Activated CD8-positive, alpha-beta memory T cell treated with anti-CD3 and anti-CD28 coated beads, Interleukin-2, amount 10 ng/mL, durations not matched to agents 7 days and 5 days (primary cell): ENCODE results near the gene GSDME. TPM values are rescaled to one million over a fixed set of nuclear protein-coding genes. Genes with fewer than 3 reads are reported as not detected.
A peak's percentile ranks its signal among the peaks of the same experiment; 100 is the strongest.

Experiments used
- ATAC-seq: fragments of 150-1000 bp; cut with Tn5 transposase; one replicate; pipeline ENCODE4 v1.10.0; 2021; ENCODE audit warnings: moderate library complexity
- CTCF ChIA-PET: fragments of 350-600 bp; sonication (Branson Sonifier 250); formaldehyde crosslinking; loops from one replicate; lab custom pipeline; 2021; ENCODE audit warnings: antibody characterized with exemption; lab: Charles Lee
- DNase-seq: peaks from one replicate; pipeline ENCODE4 v3.0.0-alpha.2; 2020
- H3K27ac Mint-ChIP-seq: one replicate; pipeline ENCODE4 v1.8.0; 2021; ENCODE audit warnings: mild to moderate bottlenecking, mixed read lengths
- H3K27me3 Mint-ChIP-seq: one replicate; pipeline ENCODE4 v1.8.0; 2021; ENCODE audit warnings: mixed read lengths
- H3K36me3 Mint-ChIP-seq: one replicate; pipeline ENCODE4 v1.8.0; 2021; ENCODE audit warnings: mild to moderate bottlenecking, mixed read lengths
- H3K4me1 Mint-ChIP-seq: one replicate; pipeline ENCODE4 v1.8.0; 2021; ENCODE audit warnings: mixed read lengths
- H3K4me3 Mint-ChIP-seq: one replicate; pipeline ENCODE4 v1.8.0; 2021; ENCODE audit warnings: mild to moderate bottlenecking, moderate library complexity, mixed read lengths
- H3K9me3 Mint-ChIP-seq: one replicate; pipeline ENCODE4 v1.8.0; 2022; ENCODE audit warnings: low read depth, mixed read lengths
- total RNA-seq, 2 experiments: library from RNA; stranded (reverse); gene quantifications; one replicate each; pipeline ENCODE4 v1.2.3, GENCODE V29; 2021

Gene GSDME
- total RNA-seq, 2 experiments from 2014 or later: 0.96 to 4.5 TPM

GRCh38 chr7:24764972-24765744 is 7.9 kb upstream of the GSDME start:
- Mint-ChIP-seq H3K4me1 (peaks cover 21% of the 10 kb centered on the region), H3K4me3 (no peak overlapping the region)

GRCh38 chr7:24764011-24764410 is 6.7 kb upstream of the GSDME start:
- DNase-seq (no peak), ATAC-seq (no peak)
- H3K27me3 Mint-ChIP-seq: peaks cover 68% of the 10 kb centered on the region
- no peak overlapping the region for H3K4me3 Mint-ChIP-seq
- H3K36me3 Mint-ChIP-seq: peaks cover 1% of the 10 kb centered on the region
- no peaks in the 10 kb centered on the region for H3K9me3 Mint-ChIP-seq
- peaks cover 10% of the 10 kb centered on the region for H3K4me1 Mint-ChIP-seq
- no peak overlapping the region for H3K27ac Mint-ChIP-seq
- CTCF ChIA-PET: interaction anchor here (2.3 kb wide), 1 partner anchor 330 kb away, joined by 8 read pairs; no protein-coding TSS in a partner anchor

More at GRCh38 chr7:24764972-24765744, 7.9 kb upstream of the GSDME start:
- CTCF ChIA-PET: interaction anchor here (0.8 to 2.3 kb wide), 2 partner anchors 34 to 329 kb away, joined by 3 to 8 read pairs; no protein-coding TSS in a partner anchor
- Mint-ChIP-seq H3K27me3 (peaks cover 59% of the 10 kb centered on the region), H3K9me3 (no peaks in the 10 kb centered on the region), H3K36me3 (peaks cover 2% of the 10 kb centered on the region), H3K27ac (no peak overlapping the region)
- no peak for DNase-seq
- ATAC-seq: no peak

- CTCF ChIA-PET: interaction anchor here (1.8 to 2.3 kb wide), 2 partner anchors 12 to 331 kb away, joined by 4 to 8 read pairs; no protein-coding TSS in a partner anchor
- H3K9me3 Mint-ChIP-seq: no peaks in the 10 kb centered on the region
- H3K4me3 Mint-ChIP-seq: no peak overlapping the region
- peaks cover 4% of the 10 kb centered on the region for H3K4me1 Mint-ChIP-seq
- H3K36me3 Mint-ChIP-seq: peaks cover 1% of the 10 kb centered on the region
- peaks cover 75% of the 10 kb centered on the region for H3K27me3 Mint-ChIP-seq
- ATAC-seq: no peak
- DNase-seq: no peak
- H3K27ac Mint-ChIP-seq: no peak overlapping the region
These were observed 6.1 kb upstream of the GSDME start for GRCh38 chr7:24763303-24763901.

GRCh38 chr7:24762771-24763170 is 5.5 kb upstream of the GSDME start:
- peaks cover 76% of the 10 kb centered on the region for H3K27me3 Mint-ChIP-seq
- DNase-seq: no peak
- H3K4me3 Mint-ChIP-seq: no peak overlapping the region
- CTCF ChIA-PET: interaction anchor here (1.2 to 1.8 kb wide), 2 partner anchors 11 to 330 kb away, joined by 3 to 4 read pairs; no protein-coding TSS in a partner anchor
- peaks cover 1% of the 10 kb centered on the region for H3K4me1 Mint-ChIP-seq
- no peaks in the 10 kb centered on the region for H3K36me3 Mint-ChIP-seq
- no peaks in the 10 kb centered on the region for H3K9me3 Mint-ChIP-seq
- no peak for ATAC-seq
- no peak overlapping the region for H3K27ac Mint-ChIP-seq

- ATAC-seq: no peak
- CTCF ChIA-PET: no interaction called here
- H3K36me3 Mint-ChIP-seq: no peaks in the 10 kb centered on the region
These were observed 3.7 kb upstream of the GSDME start for GRCh38 chr7:24760968-24761367.

GRCh38 chr7:24756545-24757352 is 515 bp downstream of the GSDME start:
- H3K9me3 Mint-ChIP-seq: no peaks in the 10 kb centered on the region
- CTCF ChIA-PET: interaction anchor here (1.3 to 1.7 kb wide), 3 partner anchors 56 to 183 kb away, joined by 3 to 6 read pairs (median 4); no protein-coding TSS in a partner anchor
- H3K4me1 Mint-ChIP-seq: peaks cover 22% of the 10 kb centered on the region
- H3K36me3 Mint-ChIP-seq: no peaks in the 10 kb centered on the region
- H3K4me3 Mint-ChIP-seq: peak overlapping the region; percentile 65
- no peak overlapping the region for H3K27ac Mint-ChIP-seq
- no peak for DNase-seq
- peak; percentile 20 for ATAC-seq
- H3K27me3 Mint-ChIP-seq: peaks cover 83% of the 10 kb centered on the region

More at GRCh38 chr7:24760968-24761367, 3.7 kb upstream of the GSDME start:
- Mint-ChIP-seq H3K27me3 (peaks cover 80% of the 10 kb centered on the region), H3K27ac (no peak overlapping the region), H3K4me1 (peaks cover 10% of the 10 kb centered on the region), H3K4me3 (no peak overlapping the region), H3K9me3 (no peaks in the 10 kb centered on the region)
- DNase-seq: no peak

- Mint-ChIP-seq H3K9me3 (no peaks in the 10 kb centered on the region), H3K36me3 (no peaks in the 10 kb centered on the region), H3K27ac (no peak overlapping the region), H3K4me3 (peak overlapping the region; percentile 25), H3K4me1 (peaks cover 22% of the 10 kb centered on the region), H3K27me3 (peaks cover 81% of the 10 kb centered on the region)
- CTCF ChIA-PET: interaction anchor here (1.0 to 1.7 kb wide), 3 partner anchors 57 to 338 kb away, joined by 3 to 6 read pairs (median 3); no protein-coding TSS in a partner anchor
- no peak for DNase-seq
- ATAC-seq: peak; percentile 66
These were observed 1.5 kb downstream of the GSDME start for GRCh38 chr7:24755541-24756407.

- CTCF ChIA-PET: interaction anchor here (1.0 to 1.7 kb wide), 3 partner anchors 57 to 341 kb away, joined by 3 to 6 read pairs (median 3); no protein-coding TSS in a partner anchor
- DNase-seq (no peak), ATAC-seq (no peak)
- Mint-ChIP-seq H3K9me3 (no peaks in the 10 kb centered on the region), H3K4me3 (no peak overlapping the region), H3K27ac (no peak overlapping the region), H3K4me1 (peaks cover 22% of the 10 kb centered on the region), H3K27me3 (peaks cover 80% of the 10 kb centered on the region), H3K36me3 (no peaks in the 10 kb centered on the region)
These were observed 2.3 kb downstream of the GSDME start for GRCh38 chr7:24754906-24755506.

- ATAC-seq: no peak
- no peak overlapping the region for H3K4me3 Mint-ChIP-seq
- peaks cover 68% of the 10 kb centered on the region for H3K27me3 Mint-ChIP-seq
These were observed 5.0 kb downstream of the GSDME start for GRCh38 chr7:24752073-24752800.

GRCh38 chr7:24751484-24751883 is 5.8 kb downstream of the GSDME start:
- Mint-ChIP-seq H3K4me3 (no peak overlapping the region), H3K36me3 (no peaks in the 10 kb centered on the region), H3K27me3 (peaks cover 69% of the 10 kb centered on the region), H3K9me3 (no peaks in the 10 kb centered on the region), H3K27ac (no peak overlapping the region), H3K4me1 (peaks cover 20% of the 10 kb centered on the region)
- no peak for DNase-seq
- CTCF ChIA-PET: interaction anchor here (1.4 to 1.5 kb wide), 2 partner anchors 11 to 342 kb away, joined by 4 read pairs; no protein-coding TSS in a partner anchor
- no peak for ATAC-seq

More at GRCh38 chr7:24752073-24752800, 5.0 kb downstream of the GSDME start:
- no peak for DNase-seq
- Mint-ChIP-seq H3K36me3 (no peaks in the 10 kb centered on the region), H3K4me1 (peaks cover 23% of the 10 kb centered on the region), H3K9me3 (no peaks in the 10 kb centered on the region), H3K27ac (no peak overlapping the region)
- CTCF ChIA-PET: interaction anchor here (1.4 to 1.5 kb wide), 2 partner anchors 10 to 342 kb away, joined by 4 read pairs; no protein-coding TSS in a partner anchor

GRCh38 chr7:24750441-24751055 is 6.7 kb downstream of the GSDME start:
- no peaks in the 10 kb centered on the region for H3K9me3 Mint-ChIP-seq
- peaks cover 68% of the 10 kb centered on the region for H3K27me3 Mint-ChIP-seq
- ATAC-seq: no peak
- no peaks in the 10 kb centered on the region for H3K36me3 Mint-ChIP-seq
- no peak overlapping the region for H3K4me3 Mint-ChIP-seq
- no peak for DNase-seq
- H3K27ac Mint-ChIP-seq: no peak overlapping the region
- peaks cover 11% of the 10 kb centered on the region for H3K4me1 Mint-ChIP-seq
- CTCF ChIA-PET: interaction anchor here (1.4 to 1.6 kb wide), 3 partner anchors 12 to 348 kb away, joined by 4 to 5 read pairs (median 4); no protein-coding TSS in a partner anchor
